Ishikawa (cell line): ENCODE results near the gene DNAAF2.

Experiments used
- CEBPB ChIP-seq: IDR thresholded peaks from 2 replicates; pipeline ENCODE4 v1.6.1; 2012
- CREB1 ChIP-seq: IDR thresholded peaks from 2 replicates; pipeline ENCODE4 v1.6.1; 2012; ENCODE audit warnings: low read depth
- EGR1 ChIP-seq: IDR thresholded peaks from 2 replicates; pipeline ENCODE4 v1.6.1; 2012
- EP300 ChIP-seq: IDR thresholded peaks from 2 replicates; pipeline ENCODE4 v1.6.1; 2012; ENCODE audit warnings: borderline replicate concordance
- FOXM1 ChIP-seq: IDR thresholded peaks from 2 replicates; pipeline ENCODE4 v1.6.1; 2012; ENCODE audit warnings: low read depth, borderline replicate concordance
- NFIC ChIP-seq: IDR thresholded peaks from 2 replicates; pipeline ENCODE4 v1.6.1; 2012
- RAD21 ChIP-seq: IDR thresholded peaks from 2 replicates; pipeline ENCODE4 v1.6.1; 2012; ENCODE audit warnings: low read depth
- REST ChIP-seq: IDR thresholded peaks from 2 replicates; pipeline ENCODE4 v1.6.1; 2012; ENCODE audit warnings: low read depth, mild to moderate bottlenecking
- TAF1 ChIP-seq: IDR thresholded peaks from 2 replicates; pipeline ENCODE4 v1.6.1; 2012; ENCODE audit warnings: low read depth, mild to moderate bottlenecking
- TCF12 ChIP-seq: IDR thresholded peaks from 2 replicates; pipeline ENCODE4 v1.6.1; 2012; ENCODE audit warnings: low read depth
- TEAD4 ChIP-seq: IDR thresholded peaks from 2 replicates; pipeline ENCODE4 v1.6.1; 2012
- USF1 ChIP-seq: IDR thresholded peaks from 2 replicates; pipeline ENCODE4 v1.6.1; 2012
- YY1 ChIP-seq: IDR thresholded peaks from 2 replicates; pipeline ENCODE4 v1.6.1; 2012; ENCODE audit warnings: low read depth
- ZBTB7A ChIP-seq: IDR thresholded peaks from 2 replicates; pipeline ENCODE4 v1.6.1; 2012; ENCODE audit warnings: low read depth
- TF ChIP-seq, protein P1 (sequence below): IDR thresholded peaks from 2 replicates; pipeline ENCODE4 v1.6.1; 2012

The DNAAF2 gene

DNA sequence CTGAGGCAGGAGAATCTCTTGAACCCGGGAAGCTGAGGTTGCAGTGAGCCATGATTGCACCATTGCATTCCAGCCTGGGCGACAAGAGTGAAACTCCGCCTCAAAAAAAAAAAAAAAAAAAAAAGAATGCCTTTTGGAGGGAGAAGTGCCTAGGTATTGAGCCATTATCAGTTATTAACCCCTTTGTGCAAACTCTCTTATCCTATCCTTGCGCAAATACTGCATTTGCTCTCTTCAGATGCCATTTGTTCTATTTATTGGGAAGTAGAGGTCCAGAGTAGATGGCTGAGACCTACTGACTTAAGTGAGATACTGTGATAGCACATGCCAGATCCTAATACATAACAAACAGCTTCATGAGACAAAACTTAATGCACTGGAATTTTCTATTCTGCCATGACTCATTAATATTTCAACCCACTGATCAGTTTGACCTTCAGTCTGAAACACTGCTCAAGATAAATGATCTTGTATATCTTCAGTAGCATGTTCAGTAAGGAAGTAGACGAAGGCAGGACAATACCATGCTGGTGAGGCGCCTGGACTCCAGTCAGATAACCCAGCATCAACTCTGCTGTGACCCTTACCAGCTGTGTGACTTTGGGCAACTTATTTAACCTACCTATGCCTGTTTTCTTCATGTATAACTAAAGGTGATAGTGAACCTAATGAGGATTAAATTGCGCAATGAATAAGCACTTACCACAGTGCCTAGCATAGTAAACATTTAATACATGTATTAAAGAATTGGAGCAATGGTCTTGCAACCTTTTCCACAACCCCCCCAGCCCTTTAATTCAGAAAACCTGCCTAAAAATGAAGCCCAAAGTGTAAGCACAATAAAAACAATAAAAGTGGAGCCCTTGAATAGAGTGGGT lies 5.7 kb upstream of the DNAAF2 start:
- TF ChIP-seq TEAD4 (no peak), EP300 (no peak), RAD21 (no peak), FOXM1 (no peak), CEBPB (peak; percentile 87), ZBTB7A (no peak), TAF1 (no peak), USF1 (no peak)

GRCh38 chr14:49637534-49638078 lies 2.6 kb upstream of the DNAAF2 start:
- TF ChIP-seq REST (no peak), EP300 (no peak), FOXM1 (no peak), YY1 (no peak), EGR1 (no peak), TAF1 (no peak), CEBPB (no peak), NFIC (no peak), TEAD4 (no peak), RAD21 (no peak), TCF12 (no peak), ZBTB7A (no peak)
- TF ChIP-seq, protein P1, sequence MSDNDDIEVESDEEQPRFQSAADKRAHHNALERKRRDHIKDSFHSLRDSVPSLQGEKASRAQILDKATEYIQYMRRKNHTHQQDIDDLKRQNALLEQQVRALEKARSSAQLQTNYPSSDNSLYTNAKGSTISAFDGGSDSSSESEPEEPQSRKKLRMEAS: no peak

GRCh38 chr14:49636866-49637265 lies 1.8 kb upstream of the DNAAF2 start:
- TF ChIP-seq CEBPB: no peak
- TF ChIP-seq FOXM1: no peak
- TF ChIP-seq EP300: no peak
- TF ChIP-seq RAD21: no peak
- TF ChIP-seq, protein P1: no peak
- no peak for TF ChIP-seq REST
- no peak for TF ChIP-seq TCF12
- TF ChIP-seq NFIC: no peak
- TF ChIP-seq CREB1: no peak
- TF ChIP-seq ZBTB7A: no peak
- no peak for TF ChIP-seq YY1
- TF ChIP-seq USF1: no peak
- TF ChIP-seq TAF1: no peak
- no peak for TF ChIP-seq EGR1
- TF ChIP-seq TEAD4: no peak

GRCh38 chr14:49633640-49634546 lies 1.2 kb downstream of the DNAAF2 start:
- TF ChIP-seq ZBTB7A: 0 out of 2 replicates have a peak, but pooled peaks have one; percentile 76
- no peak for TF ChIP-seq CEBPB
- TF ChIP-seq EGR1: peak; percentile 75
- no peak for TF ChIP-seq CREB1
- TF ChIP-seq TEAD4: no peak
- no peak for TF ChIP-seq NFIC
- TF ChIP-seq TCF12: no peak
- TF ChIP-seq, protein P1: peak; percentile 93
- TF ChIP-seq FOXM1: no peak
- peak; percentile 14; the same call in 1 of the 2 replicates for TF ChIP-seq EP300
- TF ChIP-seq USF1: 0 out of 2 replicates have a peak, but pooled peaks have one; percentile 42
- 0 out of 2 replicates have a peak, but pooled peaks have one; percentile 8 for TF ChIP-seq REST
- TF ChIP-seq RAD21: peak; percentile 71
- TF ChIP-seq TAF1: peak; percentile 72
- peak; percentile 23 for TF ChIP-seq YY1
